Mammary epithelial cell (primary cell): ENCODE results near the gene TET2.

ENCODE experiments used
- EZH2 ChIP-seq: IDR thresholded peaks from 2 replicates; pipeline ENCODE4 v1.6.1; 2012; ENCODE audit warnings: low read length, inconsistent platforms, borderline replicate concordance
- TF ChIP-seq, protein P1 (sequence below), 2 donors: IDR thresholded peaks in 1 of 2; conservative IDR thresholded peaks in 1 of 2; 2 replicates each; pipeline ENCODE4 v1.5.1; 2011 to 2012; ENCODE audit warnings: inconsistent platforms in 2 of 2, low read length in 2 of 2, mild to moderate bottlenecking in 2 of 2, control low read depth in 1 of 2, low read depth in 1 of 2; ENCODE audit not compliant: insufficient read depth in 1 of 2; ENCODE audit errors: extremely low read depth in 1 of 2

DNA sequence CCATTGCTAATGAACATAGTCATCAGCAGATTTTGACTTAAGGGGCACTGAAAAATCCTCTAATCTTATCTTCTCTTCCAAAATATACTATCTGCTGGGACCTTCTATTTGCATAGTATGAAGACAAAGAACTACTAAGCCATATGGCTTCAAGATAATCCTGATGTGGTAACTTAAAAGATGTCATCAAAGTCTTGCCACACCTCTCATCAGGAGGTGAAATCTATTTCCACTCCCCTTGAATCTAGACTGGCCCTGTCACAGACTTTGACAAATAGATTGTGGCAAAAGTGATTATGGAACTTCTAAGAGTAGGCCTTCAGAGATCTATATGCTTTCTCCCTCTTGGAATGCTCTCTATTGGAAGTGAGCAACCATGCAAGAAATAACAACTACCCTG is 27.3 kb upstream of the TET2 start:
- TF ChIP-seq, protein P1, sequence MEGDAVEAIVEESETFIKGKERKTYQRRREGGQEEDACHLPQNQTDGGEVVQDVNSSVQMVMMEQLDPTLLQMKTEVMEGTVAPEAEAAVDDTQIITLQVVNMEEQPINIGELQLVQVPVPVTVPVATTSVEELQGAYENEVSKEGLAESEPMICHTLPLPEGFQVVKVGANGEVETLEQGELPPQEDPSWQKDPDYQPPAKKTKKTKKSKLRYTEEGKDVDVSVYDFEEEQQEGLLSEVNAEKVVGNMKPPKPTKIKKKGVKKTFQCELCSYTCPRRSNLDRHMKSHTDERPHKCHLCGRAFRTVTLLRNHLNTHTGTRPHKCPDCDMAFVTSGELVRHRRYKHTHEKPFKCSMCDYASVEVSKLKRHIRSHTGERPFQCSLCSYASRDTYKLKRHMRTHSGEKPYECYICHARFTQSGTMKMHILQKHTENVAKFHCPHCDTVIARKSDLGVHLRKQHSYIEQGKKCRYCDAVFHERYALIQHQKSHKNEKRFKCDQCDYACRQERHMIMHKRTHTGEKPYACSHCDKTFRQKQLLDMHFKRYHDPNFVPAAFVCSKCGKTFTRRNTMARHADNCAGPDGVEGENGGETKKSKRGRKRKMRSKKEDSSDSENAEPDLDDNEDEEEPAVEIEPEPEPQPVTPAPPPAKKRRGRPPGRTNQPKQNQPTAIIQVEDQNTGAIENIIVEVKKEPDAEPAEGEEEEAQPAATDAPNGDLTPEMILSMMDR (conservative IDR thresholded peaks at IDR 0.05 in 1 of 2, IDR thresholded peaks at IDR 0.05 in 1 of 2; ENCODE audit: extremely low read depth in 1 of 2, insufficient read depth in 1 of 2, low read depth in 1 of 2, low read length in 2 of 2): no peak
- TF ChIP-seq EZH2: no peak
